ENCODE measurements around the gene KLC1. TPM values are rescaled to one million over a fixed set of nuclear protein-coding genes. Genes with fewer than 3 reads are reported as not detected.

The KLC1 gene
- total RNA-seq, 1 donor from 2014 or later = 266 TPM

GRCh38 chr14:103740991-103741689 is 112.1 kb downstream of the KLC1 start:
- no peak for DNase-seq (ENCODE audit: low read depth)
- Histone ChIP-seq H3K36me3 (ENCODE audit: control insufficient read depth, insufficient read depth, low read length) (peaks cover 2% of the 10 kb centered on the region), H3K4me3 (ENCODE audit: low read depth, low read length) (no peak overlapping the region), H3K27me3 (ENCODE audit: control insufficient read depth, insufficient read depth, low read length) (no peaks in the 10 kb centered on the region)
- TF ChIP-seq CTCF (IDR thresholded peaks at IDR 0.05; ENCODE audit: insufficient read depth, low read length, poor library complexity, severe bottlenecking) = no peak

GRCh38 chr14:103741876-103742275 is 112.9 kb downstream of the KLC1 start:
- no peak for TF ChIP-seq CTCF (IDR thresholded peaks at IDR 0.05; ENCODE audit: insufficient read depth, low read length, poor library complexity, severe bottlenecking)
- Histone ChIP-seq H3K36me3 (ENCODE audit: control insufficient read depth, insufficient read depth, low read length) (peaks cover 2% of the 10 kb centered on the region), H3K27me3 (ENCODE audit: control insufficient read depth, insufficient read depth, low read length) (no peaks in the 10 kb centered on the region), H3K4me3 (ENCODE audit: low read depth, low read length) (no peak overlapping the region)
- no peak for DNase-seq (ENCODE audit: low read depth)

GRCh38 chr14:103742499-103743255 is 113.7 kb downstream of the KLC1 start:
- no peak for DNase-seq (ENCODE audit: low read depth)
- no peak for TF ChIP-seq CTCF (IDR thresholded peaks at IDR 0.05; ENCODE audit: insufficient read depth, low read length, poor library complexity, severe bottlenecking)
- H3K4me3 ChIP-seq (ENCODE audit: low read depth, low read length) = no peak overlapping the region
- H3K36me3 ChIP-seq (ENCODE audit: control insufficient read depth, insufficient read depth, low read length) = no peaks in the 10 kb centered on the region
- no peaks in the 10 kb centered on the region for H3K27me3 ChIP-seq (ENCODE audit: control insufficient read depth, insufficient read depth, low read length)

- Histone ChIP-seq H3K36me3 (ENCODE audit: control insufficient read depth, insufficient read depth, low read length) (no peaks in the 10 kb centered on the region), H3K27me3 (ENCODE audit: control insufficient read depth, insufficient read depth, low read length) (no peaks in the 10 kb centered on the region), H3K4me3 (ENCODE audit: low read depth, low read length) (no peak overlapping the region)
- no peak for TF ChIP-seq CTCF (IDR thresholded peaks at IDR 0.05; ENCODE audit: insufficient read depth, low read length, poor library complexity, severe bottlenecking)
- no peak for DNase-seq (ENCODE audit: low read depth)
Observed at GRCh38 chr14:103743691-103744090, 114.7 kb downstream of the KLC1 start.

- no peak for TF ChIP-seq CTCF (IDR thresholded peaks at IDR 0.05; ENCODE audit: insufficient read depth, low read length, poor library complexity, severe bottlenecking)
- no peak for DNase-seq (ENCODE audit: low read depth)
- Histone ChIP-seq H3K4me3 (ENCODE audit: low read depth, low read length) (no peak overlapping the region), H3K27me3 (ENCODE audit: control insufficient read depth, insufficient read depth, low read length) (no peaks in the 10 kb centered on the region), H3K36me3 (ENCODE audit: control insufficient read depth, insufficient read depth, low read length) (no peaks in the 10 kb centered on the region)
Observed at GRCh38 chr14:103744621-103745395, 115.8 kb downstream of the KLC1 start.

Measured in kidney epithelial cell (primary cell).